ENCODE data around the gene KRTAP10-7. TPM values are rescaled to one million over a fixed set of nuclear protein-coding genes. Genes with fewer than 3 reads are reported as not detected.

KRTAP10-7 gene
- total RNA-seq, 3 donors from 2014 or later (not counting 1 experiment from before 2014, with no cell fraction given): not detected

DNA sequence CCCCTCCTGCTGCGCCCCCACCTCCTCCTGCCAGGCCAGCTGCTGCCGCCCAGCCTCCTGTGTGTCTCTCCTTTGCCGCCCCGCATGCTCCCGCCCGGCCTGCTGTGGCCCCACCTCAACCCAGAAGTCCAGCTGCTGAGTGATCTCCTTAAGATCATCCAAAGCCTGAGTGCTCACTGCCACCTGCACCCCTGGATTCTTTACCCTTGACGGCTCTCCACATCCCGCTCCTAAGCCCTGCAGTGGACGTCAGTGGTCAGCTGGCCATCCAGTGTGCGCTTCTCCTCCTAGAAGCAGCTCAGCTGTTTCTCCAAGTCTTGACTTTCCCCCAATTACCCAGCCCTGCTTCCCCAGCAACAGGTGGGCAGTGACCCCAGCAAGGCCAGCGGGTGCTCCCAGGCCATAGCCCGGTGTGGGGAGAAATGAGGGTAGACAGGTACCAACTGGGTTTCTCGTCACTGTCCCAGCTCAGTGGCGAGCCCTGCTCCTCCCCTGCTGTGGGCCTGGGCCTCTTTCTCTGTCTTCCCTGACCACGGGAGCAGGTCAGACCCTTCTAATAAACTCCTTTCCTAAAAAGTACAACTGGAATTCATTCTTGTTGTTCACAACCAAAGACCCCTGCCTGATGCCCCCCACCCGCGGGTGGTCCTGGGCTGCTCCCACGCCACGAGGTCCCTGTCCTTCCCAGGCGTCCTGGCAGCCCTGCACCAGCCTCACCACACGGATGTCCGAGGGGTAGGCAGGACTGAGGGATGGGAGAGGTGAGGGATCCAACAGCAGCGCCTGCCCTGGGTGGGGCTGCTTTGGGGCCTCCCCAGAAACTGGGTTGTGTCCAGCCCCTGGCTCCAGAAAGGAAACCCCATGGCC, 1.4 kb downstream of the KRTAP10-7 start:
- ATAC-seq: no peak
- no peak overlapping the region for H3K27ac Mint-ChIP-seq
- no peak overlapping the region for H3K4me3 Mint-ChIP-seq
- peaks cover 20 to 34% of the 10 kb centered on the region in 2 donors for H3K27me3 Mint-ChIP-seq (ENCODE audit: low read depth in 2 of 2)
- 84% methylated on average over 23 of the region's 23 CpGs for WGBS (ENCODE audit: insufficient coverage)
- DNase-seq: no peak
- H3K36me3 ChIP-seq (ENCODE audit: control insufficient read depth, insufficient read depth, low read length): no peaks in the 10 kb centered on the region
- intact Hi-C loops (cut with micrococcal nuclease): no loop called here
- H3K27ac ChIP-seq (ENCODE audit: low read length): no peak overlapping the region
- no peaks in the 10 kb centered on the region for H3K4me1 Mint-ChIP-seq
- no peak overlapping the region for H3K4me3 ChIP-seq (ENCODE audit: low read length)
- no peaks in the 10 kb centered on the region for H3K4me1 ChIP-seq (ENCODE audit: control insufficient read depth, insufficient read depth, low read length)
- H3K9me3 ChIP-seq (ENCODE audit: control insufficient read depth, insufficient read depth, low read length): no peaks in the 10 kb centered on the region
- H3K9me3 Mint-ChIP-seq: peaks cover 2 to 3% of the 10 kb centered on the region in 2 donors
- TF ChIP-seq, protein P1, sequence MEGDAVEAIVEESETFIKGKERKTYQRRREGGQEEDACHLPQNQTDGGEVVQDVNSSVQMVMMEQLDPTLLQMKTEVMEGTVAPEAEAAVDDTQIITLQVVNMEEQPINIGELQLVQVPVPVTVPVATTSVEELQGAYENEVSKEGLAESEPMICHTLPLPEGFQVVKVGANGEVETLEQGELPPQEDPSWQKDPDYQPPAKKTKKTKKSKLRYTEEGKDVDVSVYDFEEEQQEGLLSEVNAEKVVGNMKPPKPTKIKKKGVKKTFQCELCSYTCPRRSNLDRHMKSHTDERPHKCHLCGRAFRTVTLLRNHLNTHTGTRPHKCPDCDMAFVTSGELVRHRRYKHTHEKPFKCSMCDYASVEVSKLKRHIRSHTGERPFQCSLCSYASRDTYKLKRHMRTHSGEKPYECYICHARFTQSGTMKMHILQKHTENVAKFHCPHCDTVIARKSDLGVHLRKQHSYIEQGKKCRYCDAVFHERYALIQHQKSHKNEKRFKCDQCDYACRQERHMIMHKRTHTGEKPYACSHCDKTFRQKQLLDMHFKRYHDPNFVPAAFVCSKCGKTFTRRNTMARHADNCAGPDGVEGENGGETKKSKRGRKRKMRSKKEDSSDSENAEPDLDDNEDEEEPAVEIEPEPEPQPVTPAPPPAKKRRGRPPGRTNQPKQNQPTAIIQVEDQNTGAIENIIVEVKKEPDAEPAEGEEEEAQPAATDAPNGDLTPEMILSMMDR (IDR thresholded peaks at IDR 0.05): no peak
- no peaks in the 10 kb centered on the region for H3K27me3 ChIP-seq (ENCODE audit: control insufficient read depth, insufficient read depth, low read length)
- H3K36me3 Mint-ChIP-seq: no peaks in the 10 kb centered on the region

DNA sequence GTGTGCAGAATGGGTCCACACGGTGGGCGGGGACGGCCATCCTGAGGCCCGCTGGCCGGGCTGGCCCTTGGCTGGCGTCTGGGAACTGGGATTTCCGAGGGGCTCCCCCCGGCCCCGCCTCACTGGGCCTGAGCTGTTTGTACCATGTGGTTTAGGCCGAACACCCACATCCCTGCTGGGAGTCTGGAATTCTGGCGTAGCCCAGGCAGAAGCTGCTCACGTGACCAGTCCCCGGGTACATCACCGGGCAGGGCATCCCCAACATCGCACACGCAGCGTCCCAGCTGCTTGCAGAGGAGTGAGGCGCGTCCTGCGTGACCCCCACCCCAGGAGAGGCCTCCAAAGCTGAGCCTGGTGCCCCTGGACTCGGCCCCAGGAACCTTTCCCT, 2.1 kb downstream of the KRTAP10-7 start:
- Mint-ChIP-seq H3K9me3 (peaks cover 2 to 3% of the 10 kb centered on the region in 2 donors), H3K36me3 (no peaks in the 10 kb centered on the region), H3K4me1 (no peaks in the 10 kb centered on the region), H3K27ac (no peak overlapping the region), H3K27me3 (ENCODE audit: low read depth in 2 of 2) (peaks cover 24 to 36% of the 10 kb centered on the region in 2 donors), H3K4me3 (no peak overlapping the region)
- intact Hi-C loops (cut with micrococcal nuclease): no loop called here
- H3K4me1 ChIP-seq (ENCODE audit: control insufficient read depth, insufficient read depth, low read length): no peaks in the 10 kb centered on the region
- 85% methylated on average over 20 of the region's 21 CpGs for WGBS (ENCODE audit: insufficient coverage)
- no peaks in the 10 kb centered on the region for H3K9me3 ChIP-seq (ENCODE audit: control insufficient read depth, insufficient read depth, low read length)
- ATAC-seq: no peak
- H3K36me3 ChIP-seq (ENCODE audit: control insufficient read depth, insufficient read depth, low read length): no peaks in the 10 kb centered on the region
- H3K4me3 ChIP-seq (ENCODE audit: low read length): no peak overlapping the region
- no peak for DNase-seq
- H3K27me3 ChIP-seq (ENCODE audit: control insufficient read depth, insufficient read depth, low read length): no peaks in the 10 kb centered on the region
- H3K27ac ChIP-seq (ENCODE audit: low read length): no peak overlapping the region
- TF ChIP-seq, protein P1 (IDR thresholded peaks at IDR 0.05): no peak

DNA sequence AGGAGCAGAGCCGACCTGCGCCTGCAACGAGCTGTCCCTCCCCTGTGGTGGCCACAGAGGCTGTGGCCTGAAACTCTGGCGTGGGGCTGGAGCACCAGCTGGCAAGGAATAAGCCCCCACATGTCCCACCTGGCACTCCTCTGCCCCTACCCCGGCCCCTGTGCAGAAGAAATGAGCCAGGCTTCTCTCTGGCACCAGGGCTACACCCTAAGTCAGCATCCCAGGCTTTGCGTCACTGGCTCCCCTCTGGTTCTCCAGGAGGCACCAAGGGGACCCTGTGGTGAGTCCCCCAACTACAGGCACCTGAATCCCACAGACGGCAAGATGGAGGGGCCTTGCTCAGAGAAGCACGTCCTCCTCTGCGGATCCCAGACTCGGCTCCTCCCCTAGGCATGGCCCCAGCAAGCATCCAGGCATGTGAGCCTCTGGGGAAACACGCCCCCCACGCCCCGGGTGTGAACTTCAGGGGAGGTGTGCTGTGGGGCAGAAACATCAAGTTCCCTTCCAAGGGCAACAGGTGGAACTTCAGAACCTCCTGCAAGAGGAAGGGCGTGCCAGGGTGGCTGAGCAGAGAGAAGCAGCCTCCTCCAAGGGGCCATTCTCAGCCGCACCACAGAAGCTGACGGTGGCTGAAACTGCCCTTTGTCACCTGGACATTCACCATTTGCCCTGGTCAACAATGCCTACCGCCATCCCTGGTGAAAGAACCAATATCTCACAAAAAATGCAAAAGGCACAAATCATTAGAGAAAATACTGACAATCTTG, 2.9 kb downstream of the KRTAP10-7 start:
- no peaks in the 10 kb centered on the region for H3K27me3 ChIP-seq (ENCODE audit: control insufficient read depth, insufficient read depth, low read length)
- H3K4me3 ChIP-seq (ENCODE audit: low read length): no peak overlapping the region
- no peaks in the 10 kb centered on the region for H3K36me3 Mint-ChIP-seq
- intact Hi-C loops (cut with micrococcal nuclease): no loop called here
- H3K36me3 ChIP-seq (ENCODE audit: control insufficient read depth, insufficient read depth, low read length): no peaks in the 10 kb centered on the region
- no peaks in the 10 kb centered on the region for H3K4me1 Mint-ChIP-seq
- WGBS (ENCODE audit: insufficient coverage): 61% methylated on average over 17 of the region's 17 CpGs
- ATAC-seq (no peak), DNase-seq (no peak)
- peaks cover 2 to 3% of the 10 kb centered on the region in 2 donors for H3K9me3 Mint-ChIP-seq
- no peak overlapping the region for H3K27ac Mint-ChIP-seq
- H3K4me1 ChIP-seq (ENCODE audit: control insufficient read depth, insufficient read depth, low read length): no peaks in the 10 kb centered on the region
- H3K9me3 ChIP-seq (ENCODE audit: control insufficient read depth, insufficient read depth, low read length): no peaks in the 10 kb centered on the region
- no peak overlapping the region for H3K27ac ChIP-seq (ENCODE audit: low read length)
- TF ChIP-seq, protein P1 (IDR thresholded peaks at IDR 0.05): no peak
- H3K4me3 Mint-ChIP-seq: no peak overlapping the region
- peaks cover 23 to 44% of the 10 kb centered on the region in 2 donors for H3K27me3 Mint-ChIP-seq (ENCODE audit: low read depth in 2 of 2)

Measured in natural killer cell (primary cell).